ENCODE data around the gene KLHL3.

DNA sequence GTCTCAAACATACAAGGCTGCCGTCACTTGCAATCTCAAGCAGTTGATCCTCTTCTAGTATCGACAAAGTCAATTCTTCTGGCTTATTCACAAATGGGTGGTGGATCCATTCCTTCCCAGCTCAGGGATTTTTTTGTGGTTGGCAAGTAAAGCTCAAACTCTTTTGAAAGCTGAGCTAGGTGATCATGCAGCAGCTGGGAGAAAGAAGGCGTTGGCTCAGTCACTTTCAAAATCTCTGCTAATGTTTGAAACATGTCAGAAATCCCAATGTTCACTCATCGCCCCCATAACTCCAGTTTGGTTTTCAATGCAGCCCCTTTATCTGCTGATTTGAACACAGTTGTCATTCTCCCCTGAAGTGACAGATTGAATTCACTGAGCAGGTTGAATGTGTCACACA lies 22.2 kb upstream of the KLHL3 start:
- TF ChIP-seq KDM4B (IDR thresholded peaks at IDR 0.05; ENCODE audit: borderline replicate concordance in 2 of 2, low read depth in 1 of 2) (no peak), BHLHE40 (IDR thresholded peaks at IDR 0.05; ENCODE audit: low read length) (no peak), ZNF12 (CRISPR knock-in tag; IDR thresholded peaks at IDR 0.05) (no peak), ARNT (IDR thresholded peaks at IDR 0.05) (no peak)
- TF ChIP-seq, protein P1, sequence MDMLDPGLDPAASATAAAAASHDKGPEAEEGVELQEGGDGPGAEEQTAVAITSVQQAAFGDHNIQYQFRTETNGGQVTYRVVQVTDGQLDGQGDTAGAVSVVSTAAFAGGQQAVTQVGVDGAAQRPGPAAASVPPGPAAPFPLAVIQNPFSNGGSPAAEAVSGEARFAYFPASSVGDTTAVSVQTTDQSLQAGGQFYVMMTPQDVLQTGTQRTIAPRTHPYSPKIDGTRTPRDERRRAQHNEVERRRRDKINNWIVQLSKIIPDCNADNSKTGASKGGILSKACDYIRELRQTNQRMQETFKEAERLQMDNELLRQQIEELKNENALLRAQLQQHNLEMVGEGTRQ (CRISPR knock-in tag; IDR thresholded peaks at IDR 0.05) = no peak
- TF ChIP-seq, protein P2, sequence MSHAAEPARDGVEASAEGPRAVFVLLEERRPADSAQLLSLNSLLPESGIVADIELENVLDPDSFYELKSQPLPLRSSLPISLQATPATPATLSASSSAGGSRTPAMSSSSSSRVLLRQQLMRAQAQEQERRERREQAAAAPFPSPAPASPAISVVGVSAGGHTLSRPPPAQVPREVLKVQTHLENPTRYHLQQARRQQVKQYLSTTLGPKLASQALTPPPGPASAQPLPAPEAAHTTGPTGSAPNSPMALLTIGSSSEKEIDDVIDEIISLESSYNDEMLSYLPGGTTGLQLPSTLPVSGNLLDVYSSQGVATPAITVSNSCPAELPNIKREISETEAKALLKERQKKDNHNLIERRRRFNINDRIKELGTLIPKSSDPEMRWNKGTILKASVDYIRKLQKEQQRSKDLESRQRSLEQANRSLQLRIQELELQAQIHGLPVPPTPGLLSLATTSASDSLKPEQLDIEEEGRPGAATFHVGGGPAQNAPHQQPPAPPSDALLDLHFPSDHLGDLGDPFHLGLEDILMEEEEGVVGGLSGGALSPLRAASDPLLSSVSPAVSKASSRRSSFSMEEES (CRISPR knock-in tag; IDR thresholded peaks at IDR 0.05) = no peak
